ENCODE measurements around the gene MTREX. TPM values are rescaled to one million over a fixed set of nuclear protein-coding genes. Genes with fewer than 3 reads are reported as not detected.
A peak's percentile ranks its signal among the peaks of the same experiment; 100 is the strongest.

The MTREX gene
- polyA plus RNA-seq, 2 of the 4 experiments (the other 2 are of a cell fraction): 74.8 to 99.8 TPM

DNA sequence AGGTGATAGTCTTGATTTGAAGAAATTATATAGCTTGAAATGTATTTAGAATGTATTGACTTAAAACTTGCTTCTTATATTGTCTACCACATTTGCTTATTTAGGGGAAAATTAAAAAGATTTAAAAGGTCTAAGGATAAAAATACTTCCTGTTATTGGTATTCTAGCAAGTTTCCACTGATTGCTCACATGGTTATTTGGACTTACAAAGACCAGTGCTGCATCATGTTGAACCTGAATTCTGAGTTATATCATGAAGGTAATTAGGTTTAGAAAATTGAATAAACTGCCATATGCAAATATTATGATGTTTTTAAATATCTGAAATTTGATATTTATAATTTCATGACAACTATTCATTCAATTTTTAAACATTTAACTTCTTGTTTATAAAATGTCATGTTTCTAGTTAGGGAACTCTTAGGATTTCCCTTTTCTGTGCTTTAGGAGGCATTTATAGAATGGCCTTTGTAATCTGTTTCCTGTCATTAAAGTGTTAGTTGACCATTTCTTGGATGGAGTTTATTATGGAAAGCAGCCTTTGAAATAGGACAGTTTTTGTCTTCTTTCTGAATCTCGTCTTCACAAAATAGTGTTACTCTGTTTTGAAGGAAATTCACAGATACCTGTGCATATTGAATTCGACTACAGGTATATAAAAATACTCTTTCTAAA lies 85.8 kb downstream of the MTREX start:
- Histone ChIP-seq H3K9me3 (peaks cover 4% of the 10 kb centered on the region; the same call in 1 of the 3 replicates), H3K4me3 (no peak overlapping the region), H3K4me1 (no peaks in the 10 kb centered on the region), H3K27ac (no peak overlapping the region), H3K4me2 (no peak overlapping the region)
- no peak for TF ChIP-seq MAZ (IDR thresholded peaks at IDR 0.05; ENCODE audit: borderline replicate concordance, low read depth, low read length)
- TF ChIP-seq ESRRA (IDR thresholded peaks at IDR 0.05; ENCODE audit: borderline replicate concordance, low read length): no peak
- TF ChIP-seq, protein P1, sequence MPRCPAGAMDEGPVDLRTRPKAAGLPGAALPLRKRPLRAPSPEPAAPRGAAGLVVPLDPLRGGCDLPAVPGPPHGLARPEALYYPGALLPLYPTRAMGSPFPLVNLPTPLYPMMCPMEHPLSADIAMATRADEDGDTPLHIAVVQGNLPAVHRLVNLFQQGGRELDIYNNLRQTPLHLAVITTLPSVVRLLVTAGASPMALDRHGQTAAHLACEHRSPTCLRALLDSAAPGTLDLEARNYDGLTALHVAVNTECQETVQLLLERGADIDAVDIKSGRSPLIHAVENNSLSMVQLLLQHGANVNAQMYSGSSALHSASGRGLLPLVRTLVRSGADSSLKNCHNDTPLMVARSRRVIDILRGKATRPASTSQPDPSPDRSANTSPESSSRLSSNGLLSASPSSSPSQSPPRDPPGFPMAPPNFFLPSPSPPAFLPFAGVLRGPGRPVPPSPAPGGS (IDR thresholded peaks at IDR 0.05): no peak
- TF ChIP-seq HOXA7 (CRISPR knock-in tag; IDR thresholded peaks at IDR 0.05): no peak
- TF ChIP-seq FOXS1 (CRISPR knock-in tag; IDR thresholded peaks at IDR 0.05): no peak
- TF ChIP-seq ZNF302 (CRISPR knock-in tag; IDR thresholded peaks at IDR 0.05): no peak
- no peak for TF ChIP-seq BHLHE40 (IDR thresholded peaks at IDR 0.05; ENCODE audit: low read depth, low read length)
- no peak for TF ChIP-seq HOXB5 (CRISPR knock-in tag; IDR thresholded peaks at IDR 0.05)
- TF ChIP-seq MYC (IDR thresholded peaks at IDR 0.05; ENCODE audit: borderline replicate concordance, low read length): no peak
- TF ChIP-seq EHMT2 (IDR thresholded peaks at IDR 0.05; ENCODE audit: low read depth): no peak
- TF ChIP-seq CHD4 (IDR thresholded peaks at IDR 0.05; ENCODE audit: borderline replicate concordance): no peak
- TF ChIP-seq ZFP36 (IDR thresholded peaks at IDR 0.05; ENCODE audit: borderline replicate concordance, partially characterized antibody): no peak
- TF ChIP-seq MAFK (IDR thresholded peaks at IDR 0.05; ENCODE audit: partially characterized antibody): no peak
- no peak for TF ChIP-seq HEYL (CRISPR knock-in tag; IDR thresholded peaks at IDR 0.05)
- ATAC-seq (no peak), DNase-seq (ENCODE audit: low read depth in 1 of 2, low spot score in 1 of 2) (no peak), FAIRE-seq (no peak)
- 44% methylated on average over 2 of the region's 2 CpGs for WGBS (ENCODE audit: missing lambda C conversion rate)
- ChIA-PET CTCF (interaction anchor here (0.9 kb wide), 1 partner anchor 9 kb away, joined by 3 read pairs; no protein-coding TSS in a partner anchor), POLR2A (no interaction called here)

- 38% methylated on average over 2 of the region's 2 CpGs for WGBS (ENCODE audit: missing lambda C conversion rate)
- DNase-seq (ENCODE audit: low read depth in 1 of 2, low spot score in 1 of 2) (peak; percentile 3 to 11), FAIRE-seq (no peak), ATAC-seq (peak; percentile 62 to 69; a peak in 5 of 6 replicates)
- H3K4me3 ChIP-seq: no peak overlapping the region
- no peaks in the 10 kb centered on the region for H3K9me3 ChIP-seq
- no peak overlapping the region for H3K27ac ChIP-seq
- ChIA-PET CTCF (interaction anchor here (0.7 to 1.3 kb wide), 2 partner anchors 9 to 290 kb away, joined by 3 to 6 read pairs; no protein-coding TSS in a partner anchor), POLR2A (no interaction called here)
- no peak overlapping the region for H3K4me2 ChIP-seq
- TF ChIP-seq GATA3 (IDR thresholded peaks at IDR 0.05; ENCODE audit: borderline replicate concordance) (no peak), MYC (IDR thresholded peaks at IDR 0.05; ENCODE audit: borderline replicate concordance, low read length) (no peak), FOSB (CRISPR knock-in tag; IDR thresholded peaks at IDR 0.05) (no peak)
- H3K4me1 ChIP-seq: no peaks in the 10 kb centered on the region
Measured at GRCh38 chr5:55402199-55402598, 94.4 kb downstream of the MTREX start.

GRCh38 chr5:55406292-55406691 lies 98.5 kb downstream of the MTREX start:
- DNase-seq (ENCODE audit: low read depth in 1 of 2, low spot score in 1 of 2) (no peak), FAIRE-seq (no peak), ATAC-seq (peak in 1 of 2 experiments; percentile 23; a peak in 1 of 6 replicates)
- Histone ChIP-seq H3K4me3 (no peak overlapping the region), H3K4me2 (no peak overlapping the region), H3K9me3 (no peaks in the 10 kb centered on the region), H3K27ac (no peak overlapping the region), H3K4me1 (no peaks in the 10 kb centered on the region)
- POLR2A ChIA-PET: interaction anchor here (1.1 kb wide), 1 partner anchor 99 kb away, joined by 4 read pairs; the partner anchor contains the start of genes DHX29 and MTREX
- 95% methylated on average over 2 of the region's 2 CpGs for WGBS (ENCODE audit: missing lambda C conversion rate)
- CTCF ChIA-PET: interaction anchor here (0.6 to 4.0 kb wide), 13 partner anchors 9 to 529 kb away, joined by 3 to 33 read pairs (median 3); no protein-coding TSS in a partner anchor
- no peak for TF ChIP-seq ZNF302 (CRISPR knock-in tag; IDR thresholded peaks at IDR 0.05)
- no peak for TF ChIP-seq EHMT2 (IDR thresholded peaks at IDR 0.05; ENCODE audit: low read depth)
- no peak for TF ChIP-seq HDAC2 (IDR thresholded peaks at IDR 0.05)
- no peak for TF ChIP-seq MAZ (IDR thresholded peaks at IDR 0.05; ENCODE audit: borderline replicate concordance, low read depth, low read length)
- TF ChIP-seq ZSCAN20 (CRISPR knock-in tag; IDR thresholded peaks at IDR 0.05): no peak
- no peak for TF ChIP-seq HES2 (IDR thresholded peaks at IDR 0.05)
- no peak for TF ChIP-seq TFCP2L1 (CRISPR knock-in tag; IDR thresholded peaks at IDR 0.05)
- no peak for TF ChIP-seq RNF2 (IDR thresholded peaks at IDR 0.05; ENCODE audit: borderline replicate concordance, low read depth)
- TF ChIP-seq CHD2 (IDR thresholded peaks at IDR 0.05; ENCODE audit: low read length, partially characterized antibody): no peak
- no peak for TF ChIP-seq E2F6 (IDR thresholded peaks at IDR 0.05; ENCODE audit: borderline replicate concordance, low read depth)
- TF ChIP-seq HOXB5 (CRISPR knock-in tag; IDR thresholded peaks at IDR 0.05): no peak
- no peak for TF ChIP-seq MAFK (IDR thresholded peaks at IDR 0.05; ENCODE audit: partially characterized antibody)
- no peak for TF ChIP-seq RARB (CRISPR knock-in tag; IDR thresholded peaks at IDR 0.05)
- no peak for TF ChIP-seq SMC3 (IDR thresholded peaks at IDR 0.05)
- TF ChIP-seq KDM5A (IDR thresholded peaks at IDR 0.05): no peak
- no peak for TF ChIP-seq MYC (IDR thresholded peaks at IDR 0.05; ENCODE audit: borderline replicate concordance, low read length)
- TF ChIP-seq, protein P2, sequence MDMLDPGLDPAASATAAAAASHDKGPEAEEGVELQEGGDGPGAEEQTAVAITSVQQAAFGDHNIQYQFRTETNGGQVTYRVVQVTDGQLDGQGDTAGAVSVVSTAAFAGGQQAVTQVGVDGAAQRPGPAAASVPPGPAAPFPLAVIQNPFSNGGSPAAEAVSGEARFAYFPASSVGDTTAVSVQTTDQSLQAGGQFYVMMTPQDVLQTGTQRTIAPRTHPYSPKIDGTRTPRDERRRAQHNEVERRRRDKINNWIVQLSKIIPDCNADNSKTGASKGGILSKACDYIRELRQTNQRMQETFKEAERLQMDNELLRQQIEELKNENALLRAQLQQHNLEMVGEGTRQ (IDR thresholded peaks at IDR 0.05): no peak
- TF ChIP-seq FOXS1 (CRISPR knock-in tag; IDR thresholded peaks at IDR 0.05): no peak
- TF ChIP-seq, protein P3, sequence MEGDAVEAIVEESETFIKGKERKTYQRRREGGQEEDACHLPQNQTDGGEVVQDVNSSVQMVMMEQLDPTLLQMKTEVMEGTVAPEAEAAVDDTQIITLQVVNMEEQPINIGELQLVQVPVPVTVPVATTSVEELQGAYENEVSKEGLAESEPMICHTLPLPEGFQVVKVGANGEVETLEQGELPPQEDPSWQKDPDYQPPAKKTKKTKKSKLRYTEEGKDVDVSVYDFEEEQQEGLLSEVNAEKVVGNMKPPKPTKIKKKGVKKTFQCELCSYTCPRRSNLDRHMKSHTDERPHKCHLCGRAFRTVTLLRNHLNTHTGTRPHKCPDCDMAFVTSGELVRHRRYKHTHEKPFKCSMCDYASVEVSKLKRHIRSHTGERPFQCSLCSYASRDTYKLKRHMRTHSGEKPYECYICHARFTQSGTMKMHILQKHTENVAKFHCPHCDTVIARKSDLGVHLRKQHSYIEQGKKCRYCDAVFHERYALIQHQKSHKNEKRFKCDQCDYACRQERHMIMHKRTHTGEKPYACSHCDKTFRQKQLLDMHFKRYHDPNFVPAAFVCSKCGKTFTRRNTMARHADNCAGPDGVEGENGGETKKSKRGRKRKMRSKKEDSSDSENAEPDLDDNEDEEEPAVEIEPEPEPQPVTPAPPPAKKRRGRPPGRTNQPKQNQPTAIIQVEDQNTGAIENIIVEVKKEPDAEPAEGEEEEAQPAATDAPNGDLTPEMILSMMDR (IDR thresholded peaks at IDR 0.05): no peak
